Measurements from ENCODE around the gene TCHP. TPM values are rescaled to one million over a fixed set of nuclear protein-coding genes. Genes with fewer than 3 reads are reported as not detected.

Gene TCHP
- total and polyA plus RNA-seq, 2 donors (not counting 1 experiment from before 2014, with no cell fraction given) = 13.4 to 29.4 TPM

DNA sequence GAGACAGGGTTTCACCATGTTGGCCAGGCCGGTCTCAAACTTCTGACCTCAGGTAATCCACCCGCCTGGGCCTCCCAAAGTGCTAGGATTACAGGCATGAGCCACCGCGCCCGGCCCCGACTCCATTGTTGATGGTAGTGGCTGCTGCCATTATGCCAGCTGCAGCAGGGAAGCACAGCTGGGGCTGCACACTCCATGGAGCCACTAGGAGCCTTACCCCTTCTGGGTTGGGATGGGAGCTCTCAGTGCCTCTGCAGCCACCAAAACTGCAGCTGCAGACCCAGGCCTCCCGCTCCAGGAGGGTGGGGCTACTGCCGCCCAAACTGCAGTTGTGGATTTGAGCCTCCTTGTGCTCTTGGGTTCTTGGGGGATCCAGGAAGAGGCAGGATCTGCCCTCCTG, 25.9 kb downstream of the TCHP start:
- no peaks in the 10 kb centered on the region for H3K27me3 Mint-ChIP-seq
- POLR2A ChIA-PET = no interaction called here
- no peak overlapping the region for H3K27ac Mint-ChIP-seq
- Histone ChIP-seq H3K9ac (ENCODE audit: low read length) (no peak overlapping the region), H3K9me3 (ENCODE audit: control extremely low read depth in 1 of 3, control insufficient read depth in 2 of 3, insufficient read depth in 1 of 3, low read length in 2 of 3) (no peaks in the 10 kb centered on the region), H3K27ac (ENCODE audit: low read length in 2 of 2) (no peak overlapping the region), H2AFZ (ENCODE audit: insufficient read depth, low read depth, low read length, poor library complexity, severe bottlenecking) (no peak overlapping the region), H3K79me2 (ENCODE audit: control insufficient read depth, insufficient read depth, low read length) (peaks cover 3% of the 10 kb centered on the region), H3K36me3 (replicated peaks in 1 of 2; ENCODE audit: control extremely low read depth in 1 of 2, control insufficient read depth in 1 of 2, extremely low read depth in 1 of 2, insufficient read depth in 2 of 2, low read length in 1 of 2) (peaks cover 4 to 29% of the 10 kb centered on the region in 2 experiments), H3K27me3 (replicated peaks in 1 of 4; ENCODE audit: control extremely low read depth in 1 of 4, control insufficient read depth in 3 of 4, insufficient read depth in 4 of 4, low read length in 3 of 4) (no peaks in the 10 kb centered on the region), H4K20me1 (ENCODE audit: control insufficient read depth, insufficient read depth, low read length, poor library complexity, severe bottlenecking) (no peaks in the 10 kb centered on the region), H3K4me3 (ENCODE audit: control extremely low read depth in 1 of 5, extremely low read depth in 1 of 5, insufficient read depth in 1 of 5, low read depth in 2 of 5, low read length in 4 of 5) (no peak overlapping the region), H3K4me2 (replicated peaks; ENCODE audit: low read depth, low read length, poor library complexity, severe bottlenecking) (no peak overlapping the region), H3K4me1 (ENCODE audit: control insufficient read depth in 2 of 2, insufficient read depth in 2 of 2, low read length in 2 of 2) (peaks cover 0 to 8% of the 10 kb centered on the region in 2 donors)
- intact Hi-C loops (cut with micrococcal nuclease) = no loop called here
- no peak for DNase-seq
- H3K9me3 Mint-ChIP-seq (ENCODE audit: insufficient read depth) = no peaks in the 10 kb centered on the region
- no peak overlapping the region for H3K4me3 Mint-ChIP-seq
- CTCF ChIA-PET = interaction anchor here (1.1 to 6.2 kb wide), 2 partner anchors 11 to 73 kb away, joined by 3 to 39 read pairs; no protein-coding TSS in a partner anchor
- WGBS (ENCODE audit: insufficient coverage) = 90% methylated on average over 8 of the region's 8 CpGs
- H3K4me1 Mint-ChIP-seq = peaks cover 14% of the 10 kb centered on the region
- TF ChIP-seq, protein P1, sequence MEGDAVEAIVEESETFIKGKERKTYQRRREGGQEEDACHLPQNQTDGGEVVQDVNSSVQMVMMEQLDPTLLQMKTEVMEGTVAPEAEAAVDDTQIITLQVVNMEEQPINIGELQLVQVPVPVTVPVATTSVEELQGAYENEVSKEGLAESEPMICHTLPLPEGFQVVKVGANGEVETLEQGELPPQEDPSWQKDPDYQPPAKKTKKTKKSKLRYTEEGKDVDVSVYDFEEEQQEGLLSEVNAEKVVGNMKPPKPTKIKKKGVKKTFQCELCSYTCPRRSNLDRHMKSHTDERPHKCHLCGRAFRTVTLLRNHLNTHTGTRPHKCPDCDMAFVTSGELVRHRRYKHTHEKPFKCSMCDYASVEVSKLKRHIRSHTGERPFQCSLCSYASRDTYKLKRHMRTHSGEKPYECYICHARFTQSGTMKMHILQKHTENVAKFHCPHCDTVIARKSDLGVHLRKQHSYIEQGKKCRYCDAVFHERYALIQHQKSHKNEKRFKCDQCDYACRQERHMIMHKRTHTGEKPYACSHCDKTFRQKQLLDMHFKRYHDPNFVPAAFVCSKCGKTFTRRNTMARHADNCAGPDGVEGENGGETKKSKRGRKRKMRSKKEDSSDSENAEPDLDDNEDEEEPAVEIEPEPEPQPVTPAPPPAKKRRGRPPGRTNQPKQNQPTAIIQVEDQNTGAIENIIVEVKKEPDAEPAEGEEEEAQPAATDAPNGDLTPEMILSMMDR (IDR thresholded peaks at IDR 0.05) = no peak
- no peak for TF ChIP-seq EZH2 (IDR thresholded peaks at IDR 0.05; ENCODE audit: borderline replicate concordance, insufficient read depth, low read depth, low read length, poor library complexity, severe bottlenecking)
- no peak for ATAC-seq (ENCODE audit: low read depth)

DNA sequence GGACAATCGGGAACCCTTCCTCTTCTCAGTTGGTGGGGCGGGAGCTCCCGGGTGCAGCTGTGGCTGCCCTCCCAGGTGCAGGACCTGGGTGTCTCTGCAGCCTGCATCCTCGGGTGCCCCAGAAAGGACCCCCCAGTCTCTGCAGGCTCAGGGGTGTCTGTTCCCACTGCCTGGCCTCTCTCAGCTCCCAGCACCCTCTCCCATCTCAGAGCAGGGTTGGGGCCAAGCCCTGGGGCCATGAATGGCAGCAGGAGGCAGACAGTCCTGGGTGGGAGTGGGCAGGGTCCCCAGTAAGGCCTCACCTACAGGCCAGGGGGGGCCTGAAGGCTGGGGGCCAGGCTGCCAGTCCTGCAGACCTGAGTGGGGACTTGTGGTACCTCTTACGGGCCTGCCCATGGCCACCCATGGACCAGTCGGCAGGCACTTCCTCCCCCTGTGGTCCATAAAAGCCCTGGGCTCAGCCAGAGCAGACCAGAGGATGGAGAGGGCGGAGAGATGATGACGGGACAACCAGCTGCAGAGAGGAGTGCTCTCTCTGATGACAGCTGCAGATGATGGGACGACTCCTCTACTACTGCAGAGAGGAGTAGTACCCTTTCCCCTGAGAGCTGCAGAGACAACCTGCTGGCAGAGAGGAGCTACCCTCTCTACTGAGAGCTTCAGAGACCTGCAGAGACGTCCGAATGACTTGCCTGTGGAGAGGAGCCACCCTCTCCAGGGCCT, 26.6 kb downstream of the TCHP start:
- peaks cover 14% of the 10 kb centered on the region for H3K4me1 Mint-ChIP-seq
- H3K79me2 ChIP-seq (ENCODE audit: control insufficient read depth, insufficient read depth, low read length) = peaks cover 3% of the 10 kb centered on the region
- H3K9me3 ChIP-seq (ENCODE audit: control extremely low read depth in 1 of 3, control insufficient read depth in 2 of 3, insufficient read depth in 1 of 3, low read length in 2 of 3) = no peaks in the 10 kb centered on the region
- peaks cover 5 to 32% of the 10 kb centered on the region in 2 experiments for H3K36me3 ChIP-seq (replicated peaks in 1 of 2; ENCODE audit: control extremely low read depth in 1 of 2, control insufficient read depth in 1 of 2, extremely low read depth in 1 of 2, insufficient read depth in 2 of 2, low read length in 1 of 2)
- DNase-seq = no peak
- H3K4me1 ChIP-seq (ENCODE audit: control insufficient read depth in 2 of 2, insufficient read depth in 2 of 2, low read length in 2 of 2) = peaks cover 0 to 8% of the 10 kb centered on the region in 2 donors
- H3K9ac ChIP-seq (ENCODE audit: low read length) = no peak overlapping the region
- H3K27ac ChIP-seq (ENCODE audit: low read length in 2 of 2) = no peak overlapping the region
- POLR2A ChIA-PET = no interaction called here
- CTCF ChIA-PET = interaction anchor here (1.1 to 6.2 kb wide), 2 partner anchors 12 to 74 kb away, joined by 3 to 39 read pairs; no protein-coding TSS in a partner anchor
- no peaks in the 10 kb centered on the region for H3K27me3 ChIP-seq (replicated peaks in 1 of 4; ENCODE audit: control extremely low read depth in 1 of 4, control insufficient read depth in 3 of 4, insufficient read depth in 4 of 4, low read length in 3 of 4)
- TF ChIP-seq, protein P1 (IDR thresholded peaks at IDR 0.05) = no peak
- no peaks in the 10 kb centered on the region for H3K9me3 Mint-ChIP-seq (ENCODE audit: insufficient read depth)
- H3K4me3 ChIP-seq (ENCODE audit: control extremely low read depth in 1 of 5, extremely low read depth in 1 of 5, insufficient read depth in 1 of 5, low read depth in 2 of 5, low read length in 4 of 5) = no peak overlapping the region
- H3K4me2 ChIP-seq (replicated peaks; ENCODE audit: low read depth, low read length, poor library complexity, severe bottlenecking) = no peak overlapping the region
- no peak overlapping the region for H3K27ac Mint-ChIP-seq
- WGBS (ENCODE audit: insufficient coverage) = 92% methylated on average over 10 of the region's 11 CpGs
- intact Hi-C loops (cut with micrococcal nuclease) = no loop called here
- no peaks in the 10 kb centered on the region for H4K20me1 ChIP-seq (ENCODE audit: control insufficient read depth, insufficient read depth, low read length, poor library complexity, severe bottlenecking)
- H3K27me3 Mint-ChIP-seq = no peaks in the 10 kb centered on the region
- no peak for ATAC-seq (ENCODE audit: low read depth)
- no peak overlapping the region for H2AFZ ChIP-seq (ENCODE audit: insufficient read depth, low read depth, low read length, poor library complexity, severe bottlenecking)
- no peak overlapping the region for H3K4me3 Mint-ChIP-seq
